ENCODE data around the gene SPINK5. TPM values are rescaled to one million over a fixed set of nuclear protein-coding genes. Genes with fewer than 3 reads are reported as not detected.

The SPINK5 gene
- total and polyA plus RNA-seq, 12 donors: 0.07 to 3.4 (median 0.37) TPM; not detected in 1

- intact Hi-C loops (cut with DNase I): loop anchor here in 1 of 10 donors (5.0 kb wide), 1 partner anchor 63 kb away; no protein-coding TSS in a partner anchor
- ATAC-seq (no peak), DNase-seq (no peak)
- H3K9me3 ChIP-seq: no peaks in the 10 kb centered on the region
- 95 to 97% methylated on average over 4 of the region's 4 CpGs for WGBS, 2 donors
- TF ChIP-seq CTCF (IDR thresholded peaks at IDR 0.05): no peak
- H3K36me3 ChIP-seq: no peaks in the 10 kb centered on the region
- H3K27ac ChIP-seq: no peak overlapping the region
- peaks cover 0 to 10% (median 0%) of the 10 kb centered on the region in 9 donors for H3K4me1 ChIP-seq
- no peak overlapping the region for H3K4me3 ChIP-seq
- no peaks in the 10 kb centered on the region for H3K27me3 ChIP-seq
Observed at GRCh38 chr5:148029131-148029530, 34.6 kb upstream of the SPINK5 start.

GRCh38 chr5:148033134-148033533 lies 30.6 kb upstream of the SPINK5 start:
- H3K36me3 ChIP-seq: no peaks in the 10 kb centered on the region
- H3K9me3 ChIP-seq: no peaks in the 10 kb centered on the region
- TF ChIP-seq CTCF (IDR thresholded peaks at IDR 0.05): no peak
- H3K4me1 ChIP-seq: no peaks in the 10 kb centered on the region
- no peak overlapping the region for H3K27ac ChIP-seq
- WGBS, 2 donors: 82 to 91% methylated on average over 1 of the region's 1 CpG
- no peaks in the 10 kb centered on the region for H3K27me3 ChIP-seq
- DNase-seq (no peak), ATAC-seq (no peak)
- no peak overlapping the region for H3K4me3 ChIP-seq
- intact Hi-C loops (cut with DNase I): no loop called here

GRCh38 chr5:148035676-148036075 lies 28.1 kb upstream of the SPINK5 start:
- Histone ChIP-seq H3K36me3 (no peaks in the 10 kb centered on the region), H3K27me3 (no peaks in the 10 kb centered on the region), H3K4me3 (no peak overlapping the region), H3K27ac (no peak overlapping the region), H3K4me1 (no peaks in the 10 kb centered on the region), H3K9me3 (no peaks in the 10 kb centered on the region)
- ATAC-seq (no peak), DNase-seq (no peak)
- intact Hi-C loops (cut with DNase I): no loop called here
- no peak for TF ChIP-seq CTCF (IDR thresholded peaks at IDR 0.05)

- DNase-seq (no peak), ATAC-seq (no peak)
- Histone ChIP-seq H3K27ac (no peak overlapping the region), H3K4me3 (no peak overlapping the region), H3K4me1 (no peaks in the 10 kb centered on the region), H3K27me3 (no peaks in the 10 kb centered on the region), H3K9me3 (peaks cover 0 to 7% (median 0%) of the 10 kb centered on the region in 11 donors), H3K36me3 (no peaks in the 10 kb centered on the region)
- 91 to 94% methylated on average over 5 of the region's 5 CpGs for WGBS, 2 donors
- no peak for TF ChIP-seq CTCF (IDR thresholded peaks at IDR 0.05)
- intact Hi-C loops (cut with DNase I): no loop called here
Observed at GRCh38 chr5:148042881-148043280, 20.9 kb upstream of the SPINK5 start.
